ENCODE data around the gene HK1. TPM values are rescaled to one million over a fixed set of nuclear protein-coding genes. Genes with fewer than 3 reads are reported as not detected.

Gene HK1
- total RNA-seq, 1 experiment from 2014 or later = 140 TPM

- H3K27me3 ChIP-seq (ENCODE audit: insufficient read depth, low read depth) = no peaks in the 10 kb centered on the region
- H3K27ac ChIP-seq = no peak overlapping the region
- peaks cover 51% of the 10 kb centered on the region for H3K4me1 ChIP-seq (replicated peaks; ENCODE audit: insufficient read depth)
- H3K4me2 ChIP-seq = no peak overlapping the region
- no peaks in the 10 kb centered on the region for H4K20me1 ChIP-seq (ENCODE audit: insufficient read depth)
- TF ChIP-seq, protein P1, sequence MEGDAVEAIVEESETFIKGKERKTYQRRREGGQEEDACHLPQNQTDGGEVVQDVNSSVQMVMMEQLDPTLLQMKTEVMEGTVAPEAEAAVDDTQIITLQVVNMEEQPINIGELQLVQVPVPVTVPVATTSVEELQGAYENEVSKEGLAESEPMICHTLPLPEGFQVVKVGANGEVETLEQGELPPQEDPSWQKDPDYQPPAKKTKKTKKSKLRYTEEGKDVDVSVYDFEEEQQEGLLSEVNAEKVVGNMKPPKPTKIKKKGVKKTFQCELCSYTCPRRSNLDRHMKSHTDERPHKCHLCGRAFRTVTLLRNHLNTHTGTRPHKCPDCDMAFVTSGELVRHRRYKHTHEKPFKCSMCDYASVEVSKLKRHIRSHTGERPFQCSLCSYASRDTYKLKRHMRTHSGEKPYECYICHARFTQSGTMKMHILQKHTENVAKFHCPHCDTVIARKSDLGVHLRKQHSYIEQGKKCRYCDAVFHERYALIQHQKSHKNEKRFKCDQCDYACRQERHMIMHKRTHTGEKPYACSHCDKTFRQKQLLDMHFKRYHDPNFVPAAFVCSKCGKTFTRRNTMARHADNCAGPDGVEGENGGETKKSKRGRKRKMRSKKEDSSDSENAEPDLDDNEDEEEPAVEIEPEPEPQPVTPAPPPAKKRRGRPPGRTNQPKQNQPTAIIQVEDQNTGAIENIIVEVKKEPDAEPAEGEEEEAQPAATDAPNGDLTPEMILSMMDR (conservative IDR thresholded peaks at IDR 0.05) = no peak
- no peak for TF ChIP-seq EZH2 (IDR thresholded peaks at IDR 0.05; ENCODE audit: low read depth)
- H3F3A ChIP-seq (ENCODE audit: insufficient read depth, low read depth) = peaks cover 21% of the 10 kb centered on the region; the same call in 1 of the 2 replicates
- H3K36me3 ChIP-seq (ENCODE audit: low read depth) = 0 out of 2 replicates have a peak, but pooled peaks cover 4% of the 10 kb centered on the region
- BruUV-seq (replicated peaks) = no TSS peak
- no peaks in the 10 kb centered on the region for H3K9me2 ChIP-seq (ENCODE audit: insufficient read depth)
- POLR2A ChIA-PET (ENCODE audit: unreplicated experiment) = no interaction called here
- CTCF ChIA-PET = no interaction called here
- H3K9me3 ChIP-seq (ENCODE audit: insufficient read depth, low read depth) = no peaks in the 10 kb centered on the region
- no peak overlapping the region for H2AFZ ChIP-seq
- no peak overlapping the region for H3K4me3 ChIP-seq
- peaks cover 90% of the 10 kb centered on the region for H3K79me2 ChIP-seq (ENCODE audit: low read depth)
- DNase-seq = no peak
- intact Hi-C loops (cut with micrococcal nuclease; ENCODE audit: unreplicated experiment) = no loop called here
Observed at GRCh38 chr10:69340695-69341094, 62.4 kb downstream of the HK1 start.

GRCh38 chr10:69343905-69344304 lies 65.6 kb downstream of the HK1 start:
- peaks cover 85% of the 10 kb centered on the region for H3K79me2 ChIP-seq (ENCODE audit: low read depth)
- H3K4me3 ChIP-seq = no peak overlapping the region
- intact Hi-C loops (cut with micrococcal nuclease; ENCODE audit: unreplicated experiment) = no loop called here
- H3K9me3 ChIP-seq (ENCODE audit: insufficient read depth, low read depth) = no peaks in the 10 kb centered on the region
- TF ChIP-seq EZH2 (IDR thresholded peaks at IDR 0.05; ENCODE audit: low read depth) = no peak
- TF ChIP-seq, protein P1 (conservative IDR thresholded peaks at IDR 0.05) = no peak
- peaks cover 41% of the 10 kb centered on the region for H3K4me1 ChIP-seq (replicated peaks; ENCODE audit: insufficient read depth)
- no peaks in the 10 kb centered on the region for H3K27me3 ChIP-seq (ENCODE audit: insufficient read depth, low read depth)
- no peak overlapping the region for H3K27ac ChIP-seq
- no TSS peak for BruUV-seq (replicated peaks)
- POLR2A ChIA-PET (ENCODE audit: unreplicated experiment) = no interaction called here
- H3K36me3 ChIP-seq (ENCODE audit: low read depth) = peaks cover 4% of the 10 kb centered on the region; the same call in 1 of the 2 replicates
- CTCF ChIA-PET = interaction anchor here (0.5 kb wide), 1 partner anchor 34 kb away, joined by 7 read pairs; no protein-coding TSS in a partner anchor
- H3K4me2 ChIP-seq = no peak overlapping the region
- H4K20me1 ChIP-seq (ENCODE audit: insufficient read depth) = no peaks in the 10 kb centered on the region
- no peak for DNase-seq
- H2AFZ ChIP-seq = no peak overlapping the region
- peaks cover 33% of the 10 kb centered on the region for H3F3A ChIP-seq (ENCODE audit: insufficient read depth, low read depth)
- H3K9me2 ChIP-seq (ENCODE audit: insufficient read depth) = no peaks in the 10 kb centered on the region

- H2AFZ ChIP-seq = no peak overlapping the region
- POLR2A ChIA-PET (ENCODE audit: unreplicated experiment) = no interaction called here
Observed at GRCh38 chr10:69344591-69345252, 66.4 kb downstream of the HK1 start.

More at GRCh38 chr10:69344591-69345252, 66.4 kb downstream of the HK1 start:
- H3K4me1 ChIP-seq (replicated peaks; ENCODE audit: insufficient read depth) = peaks cover 40% of the 10 kb centered on the region
- CTCF ChIA-PET = interaction anchor here (0.6 kb wide), 1 partner anchor 78 kb away, joined by 3 read pairs; no protein-coding TSS in a partner anchor
- no peaks in the 10 kb centered on the region for H4K20me1 ChIP-seq (ENCODE audit: insufficient read depth)
- no peak overlapping the region for H3K4me3 ChIP-seq
- no peaks in the 10 kb centered on the region for H3K9me3 ChIP-seq (ENCODE audit: insufficient read depth, low read depth)
- intact Hi-C loops (cut with micrococcal nuclease; ENCODE audit: unreplicated experiment) = no loop called here
- H3K36me3 ChIP-seq (ENCODE audit: low read depth) = peaks cover 4% of the 10 kb centered on the region; the same call in 1 of the 2 replicates
- BruUV-seq (replicated peaks) = no TSS peak
- peak overlapping the region; percentile 25; the same call in 1 of the 2 replicates for H3K27ac ChIP-seq
- H3F3A ChIP-seq (ENCODE audit: insufficient read depth, low read depth) = peaks cover 39% of the 10 kb centered on the region
- no peak for DNase-seq
- H3K27me3 ChIP-seq (ENCODE audit: insufficient read depth, low read depth) = no peaks in the 10 kb centered on the region
- H3K9me2 ChIP-seq (ENCODE audit: insufficient read depth) = no peaks in the 10 kb centered on the region
- no peak overlapping the region for H3K4me2 ChIP-seq
- H3K79me2 ChIP-seq (ENCODE audit: low read depth) = peaks cover 79% of the 10 kb centered on the region
- no peak for TF ChIP-seq EZH2 (IDR thresholded peaks at IDR 0.05; ENCODE audit: low read depth)
- TF ChIP-seq, protein P1 (conservative IDR thresholded peaks at IDR 0.05) = no peak
